T-helper 17 cell (primary cell): ENCODE measurements around the gene FAM180A. TPM values are rescaled to one million over a fixed set of nuclear protein-coding genes. Genes with fewer than 3 reads are reported as not detected.
A peak's percentile ranks its signal among the peaks of the same experiment; 100 is the strongest.
"Not testable (repeated sequence)": the region's sequence is repeated elsewhere in the genome, so short reads cannot be mapped to it uniquely, and the experiment has no call there.

ENCODE experiments used
- ATAC-seq: fragments of 150-1000 bp; cut with Tn5 transposase; 2 replicates; pipeline ENCODE4 v1.10.0; 2021; ENCODE audit warnings: mild to moderate bottlenecking, moderate library complexity
- DNase-seq, 3 donors: peaks; one replicate each; pipeline versions ENCODE4 v3.0.0 to v3.0.0-alpha.2; 2020 to 2021
- H3K9me3 ChIP-seq: one replicate; pipeline ENCODE4 v1.7.0; 2013; ENCODE audit warnings: low read length, mild to moderate bottlenecking; ENCODE audit not compliant: control insufficient read depth, poor library complexity, severe bottlenecking
- H3K27ac Mint-ChIP-seq: one replicate; pipeline ENCODE4 v1.8.0; 2022; ENCODE audit warnings: mild to moderate bottlenecking, moderate library complexity, mixed read lengths
- H3K27me3 Mint-ChIP-seq: one replicate; pipeline ENCODE4 v1.8.0; 2022; ENCODE audit warnings: mixed read lengths
- H3K36me3 Mint-ChIP-seq: one replicate; pipeline ENCODE4 v1.8.0; 2022; ENCODE audit warnings: low read depth, mixed read lengths
- H3K4me1 Mint-ChIP-seq: one replicate; pipeline ENCODE4 v1.8.0; 2022; ENCODE audit warnings: mild to moderate bottlenecking, mixed read lengths
- H3K4me3 Mint-ChIP-seq: one replicate; pipeline ENCODE4 v1.8.0; 2022; ENCODE audit warnings: mild to moderate bottlenecking, moderate library complexity, mixed read lengths
- total RNA-seq, 4 donors: library from RNA in 2 of 4; stranded (reverse) in 2 of 4; gene quantifications; one replicate each; pipeline ENCODE4 v1.2.3 and lab custom pipeline; 2022 to 2026

FAM180A gene
- total RNA-seq, 2 donors from 2014 or later: not detected

GRCh38 chr7:135782801-135783200 is 34.2 kb upstream of the FAM180A start:
- Mint-ChIP-seq H3K4me1 (peaks cover 7% of the 10 kb centered on the region), H3K27me3 (peaks cover 19% of the 10 kb centered on the region), H3K27ac (no peak overlapping the region), H3K4me3 (no peak overlapping the region), H3K36me3 (no peaks in the 10 kb centered on the region)
- no peaks in the 10 kb centered on the region for H3K9me3 ChIP-seq
- ATAC-seq: no peak
- no peak for DNase-seq

- DNase-seq (no peak), ATAC-seq (no peak)
- no peak overlapping the region for H3K4me3 Mint-ChIP-seq
- peaks cover 19% of the 10 kb centered on the region for H3K27me3 Mint-ChIP-seq
- peaks cover 7% of the 10 kb centered on the region for H3K4me1 Mint-ChIP-seq
- no peaks in the 10 kb centered on the region for H3K36me3 Mint-ChIP-seq
- no peak overlapping the region for H3K27ac Mint-ChIP-seq
- no peaks in the 10 kb centered on the region for H3K9me3 ChIP-seq
These were observed 33.8 kb upstream of the FAM180A start for GRCh38 chr7:135782377-135782776.

- no peak overlapping the region for H3K4me3 Mint-ChIP-seq
- H3K27ac Mint-ChIP-seq: no peak overlapping the region
- no peak for ATAC-seq
- H3K27me3 Mint-ChIP-seq: peaks cover 13% of the 10 kb centered on the region
- no peak for DNase-seq
- no peaks in the 10 kb centered on the region for H3K4me1 Mint-ChIP-seq
- H3K9me3 ChIP-seq: no peaks in the 10 kb centered on the region
- peaks cover 4% of the 10 kb centered on the region for H3K36me3 Mint-ChIP-seq
These were observed 29.2 kb upstream of the FAM180A start for GRCh38 chr7:135777626-135778398.

GRCh38 chr7:135775915-135776314 is 27.3 kb upstream of the FAM180A start:
- not testable (repeated sequence) for H3K4me1 Mint-ChIP-seq, H3K9me3 ChIP-seq, H3K27ac Mint-ChIP-seq, H3K27me3 Mint-ChIP-seq, DNase-seq, H3K4me3 Mint-ChIP-seq, H3K36me3 Mint-ChIP-seq, ATAC-seq

GRCh38 chr7:135775230-135775629 is 26.6 kb upstream of the FAM180A start:
- H3K4me1 Mint-ChIP-seq: no peaks in the 10 kb centered on the region
- H3K27ac Mint-ChIP-seq: no peak overlapping the region
- no peaks in the 10 kb centered on the region for H3K9me3 ChIP-seq
- H3K36me3 Mint-ChIP-seq: peaks cover 4% of the 10 kb centered on the region
- ATAC-seq: no peak
- peaks cover 7% of the 10 kb centered on the region for H3K27me3 Mint-ChIP-seq
- no peak for DNase-seq
- no peak overlapping the region for H3K4me3 Mint-ChIP-seq

- H3K4me1 Mint-ChIP-seq: no peaks in the 10 kb centered on the region
- no peak overlapping the region for H3K27ac Mint-ChIP-seq
- DNase-seq (no peak), ATAC-seq (no peak)
- no peaks in the 10 kb centered on the region for H3K9me3 ChIP-seq
- no peak overlapping the region for H3K4me3 Mint-ChIP-seq
- peaks cover 16% of the 10 kb centered on the region for H3K27me3 Mint-ChIP-seq
- H3K36me3 Mint-ChIP-seq: peaks cover 4% of the 10 kb centered on the region
These were observed 25.7 kb upstream of the FAM180A start for GRCh38 chr7:135774284-135774683.

GRCh38 chr7:135773464-135773863 is 24.9 kb upstream of the FAM180A start:
- Mint-ChIP-seq H3K36me3 (peaks cover 4% of the 10 kb centered on the region), H3K4me3 (no peak overlapping the region), H3K27ac (no peak overlapping the region), H3K27me3 (peaks cover 24% of the 10 kb centered on the region), H3K4me1 (no peaks in the 10 kb centered on the region)
- ATAC-seq: no peak
- H3K9me3 ChIP-seq: no peaks in the 10 kb centered on the region
- DNase-seq: no peak

- Mint-ChIP-seq H3K27ac (no peak overlapping the region), H3K4me1 (no peaks in the 10 kb centered on the region), H3K4me3 (no peak overlapping the region), H3K27me3 (peaks cover 24% of the 10 kb centered on the region), H3K36me3 (peaks cover 4% of the 10 kb centered on the region)
- H3K9me3 ChIP-seq: no peaks in the 10 kb centered on the region
- ATAC-seq (no peak), DNase-seq (no peak)
These were observed 24.1 kb upstream of the FAM180A start for GRCh38 chr7:135772639-135773222.

GRCh38 chr7:135771961-135772638 is 23.5 kb upstream of the FAM180A start:
- Mint-ChIP-seq H3K27ac (no peak overlapping the region), H3K27me3 (peaks cover 30% of the 10 kb centered on the region), H3K4me3 (peak overlapping the region; percentile 33), H3K36me3 (peaks cover 3% of the 10 kb centered on the region), H3K4me1 (no peaks in the 10 kb centered on the region)
- no peaks in the 10 kb centered on the region for H3K9me3 ChIP-seq
- ATAC-seq: no peak
- DNase-seq: no peak

GRCh38 chr7:135771051-135771450 is 22.4 kb upstream of the FAM180A start:
- no peak overlapping the region for H3K27ac Mint-ChIP-seq
- no peak overlapping the region for H3K4me3 Mint-ChIP-seq
- no peak for DNase-seq
- H3K4me1 Mint-ChIP-seq: no peaks in the 10 kb centered on the region
- H3K9me3 ChIP-seq: no peaks in the 10 kb centered on the region
- peaks cover 41% of the 10 kb centered on the region for H3K27me3 Mint-ChIP-seq
- no peak for ATAC-seq
- H3K36me3 Mint-ChIP-seq: no peaks in the 10 kb centered on the region

GRCh38 chr7:135770139-135770710 is 21.6 kb upstream of the FAM180A start:
- no peak for DNase-seq
- no peaks in the 10 kb centered on the region for H3K9me3 ChIP-seq
- Mint-ChIP-seq H3K27ac (no peak overlapping the region), H3K36me3 (no peaks in the 10 kb centered on the region), H3K4me3 (no peak overlapping the region), H3K27me3 (peaks cover 41% of the 10 kb centered on the region), H3K4me1 (no peaks in the 10 kb centered on the region)
- ATAC-seq: no peak

- no peaks in the 10 kb centered on the region for H3K9me3 ChIP-seq
- no peak overlapping the region for H3K4me3 Mint-ChIP-seq
- no peaks in the 10 kb centered on the region for H3K36me3 Mint-ChIP-seq
- no peaks in the 10 kb centered on the region for H3K4me1 Mint-ChIP-seq
- DNase-seq (no peak), ATAC-seq (no peak)
- H3K27ac Mint-ChIP-seq: no peak overlapping the region
- peaks cover 34% of the 10 kb centered on the region for H3K27me3 Mint-ChIP-seq
These were observed 20.6 kb upstream of the FAM180A start for GRCh38 chr7:135769005-135769802.

GRCh38 chr7:135768467-135768866 is 19.9 kb upstream of the FAM180A start:
- Mint-ChIP-seq H3K27me3 (peaks cover 39% of the 10 kb centered on the region), H3K36me3 (peaks cover 2% of the 10 kb centered on the region), H3K4me1 (no peaks in the 10 kb centered on the region), H3K27ac (no peak overlapping the region), H3K4me3 (no peak overlapping the region)
- ATAC-seq (no peak), DNase-seq (no peak)
- no peaks in the 10 kb centered on the region for H3K9me3 ChIP-seq
